Measurements from ENCODE around the gene CES2.

DNA sequence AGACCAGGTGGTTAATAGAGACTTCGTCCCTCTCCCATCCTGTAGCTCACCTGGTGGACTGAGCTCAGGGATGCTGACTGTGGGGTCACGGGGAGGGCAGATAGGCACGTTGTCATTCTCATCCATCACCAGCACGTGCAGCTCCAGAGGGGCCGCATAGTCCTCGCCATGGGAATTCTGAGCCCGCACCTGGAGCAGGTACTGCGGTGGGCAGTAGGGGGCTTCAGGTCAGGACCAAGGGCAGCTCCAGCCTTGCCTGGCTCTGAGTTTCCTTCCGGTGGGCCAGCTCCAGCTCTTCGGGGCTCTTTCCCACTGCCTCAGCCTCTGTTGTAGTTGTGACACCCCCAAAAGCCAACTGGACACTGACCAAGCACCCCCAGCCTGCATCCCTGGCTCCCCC lies 22.2 kb upstream of the CES2 start:
- TF ChIP-seq, protein P1, sequence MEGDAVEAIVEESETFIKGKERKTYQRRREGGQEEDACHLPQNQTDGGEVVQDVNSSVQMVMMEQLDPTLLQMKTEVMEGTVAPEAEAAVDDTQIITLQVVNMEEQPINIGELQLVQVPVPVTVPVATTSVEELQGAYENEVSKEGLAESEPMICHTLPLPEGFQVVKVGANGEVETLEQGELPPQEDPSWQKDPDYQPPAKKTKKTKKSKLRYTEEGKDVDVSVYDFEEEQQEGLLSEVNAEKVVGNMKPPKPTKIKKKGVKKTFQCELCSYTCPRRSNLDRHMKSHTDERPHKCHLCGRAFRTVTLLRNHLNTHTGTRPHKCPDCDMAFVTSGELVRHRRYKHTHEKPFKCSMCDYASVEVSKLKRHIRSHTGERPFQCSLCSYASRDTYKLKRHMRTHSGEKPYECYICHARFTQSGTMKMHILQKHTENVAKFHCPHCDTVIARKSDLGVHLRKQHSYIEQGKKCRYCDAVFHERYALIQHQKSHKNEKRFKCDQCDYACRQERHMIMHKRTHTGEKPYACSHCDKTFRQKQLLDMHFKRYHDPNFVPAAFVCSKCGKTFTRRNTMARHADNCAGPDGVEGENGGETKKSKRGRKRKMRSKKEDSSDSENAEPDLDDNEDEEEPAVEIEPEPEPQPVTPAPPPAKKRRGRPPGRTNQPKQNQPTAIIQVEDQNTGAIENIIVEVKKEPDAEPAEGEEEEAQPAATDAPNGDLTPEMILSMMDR (conservative IDR thresholded peaks at IDR 0.05; ENCODE audit: low read depth, low read length): no peak
- TF ChIP-seq EZH2 (IDR thresholded peaks at IDR 0.05; ENCODE audit: borderline replicate concordance, low read depth, low read length, poor library complexity, severe bottlenecking): no peak

All from A673 (cell line).